H7 (cell line): ENCODE results near the gene MICAL2. TPM values are rescaled to one million over a fixed set of nuclear protein-coding genes. Genes with fewer than 3 reads are reported as not detected.

ENCODE experiments used
- DNase-seq: peaks from one replicate; pipeline ENCODE4 v3.0.0; 2012
- H3K27me3 ChIP-seq: 2 replicates; pipeline ENCODE4 v1.6.0; 2011; ENCODE audit warnings: mild to moderate bottlenecking, low read length; ENCODE audit not compliant: control insufficient read depth, insufficient read depth
- H3K36me3 ChIP-seq: replicated peaks from 2 replicates; pipeline ENCODE4 v1.5.1; 2011; ENCODE audit warnings: low read length; ENCODE audit not compliant: control insufficient read depth, insufficient read depth
- H3K4me3 ChIP-seq: 2 replicates; pipeline ENCODE4 v1.5.1; 2011; ENCODE audit warnings: low read depth, mild to moderate bottlenecking, control low read depth, low read length, moderate library complexity; ENCODE audit not compliant: insufficient read depth
- total RNA-seq: library from RNA; depleted of rRNA; stranded (reverse); fragments of >200 nt; shearing (Covaris generic); gene quantifications from 2 replicates; pipeline ENCODE4 v1.2.3, GENCODE V29; 2014

MICAL2 gene
- total RNA-seq, 1 experiment from 2014 or later: 0.83 TPM

GRCh38 chr11:12088047-12088481 lies 22.3 kb upstream of the MICAL2 start:
- DNase-seq: no peak
- Histone ChIP-seq H3K4me3 (no peak overlapping the region), H3K36me3 (no peaks in the 10 kb centered on the region), H3K27me3 (no peaks in the 10 kb centered on the region)

GRCh38 chr11:12088531-12088930 lies 21.9 kb upstream of the MICAL2 start:
- no peak overlapping the region for H3K4me3 ChIP-seq
- DNase-seq: no peak
- H3K36me3 ChIP-seq: no peaks in the 10 kb centered on the region
- no peaks in the 10 kb centered on the region for H3K27me3 ChIP-seq

GRCh38 chr11:12089041-12089440 lies 21.3 kb upstream of the MICAL2 start:
- Histone ChIP-seq H3K4me3 (no peak overlapping the region), H3K36me3 (no peaks in the 10 kb centered on the region), H3K27me3 (no peaks in the 10 kb centered on the region)
- no peak for DNase-seq

- no peaks in the 10 kb centered on the region for H3K36me3 ChIP-seq
- H3K27me3 ChIP-seq: no peaks in the 10 kb centered on the region
- no peak overlapping the region for H3K4me3 ChIP-seq
- no peak for DNase-seq
Observed at GRCh38 chr11:12089473-12089872, 20.9 kb upstream of the MICAL2 start.

- DNase-seq: no peak
- H3K36me3 ChIP-seq: no peaks in the 10 kb centered on the region
- no peak overlapping the region for H3K4me3 ChIP-seq
- H3K27me3 ChIP-seq: no peaks in the 10 kb centered on the region
Observed at GRCh38 chr11:12090061-12090591, 20.3 kb upstream of the MICAL2 start.

GRCh38 chr11:12090761-12091258 lies 19.6 kb upstream of the MICAL2 start:
- Histone ChIP-seq H3K27me3 (no peaks in the 10 kb centered on the region), H3K36me3 (no peaks in the 10 kb centered on the region), H3K4me3 (no peak overlapping the region)
- no peak for DNase-seq

- Histone ChIP-seq H3K27me3 (no peaks in the 10 kb centered on the region), H3K4me3 (no peak overlapping the region), H3K36me3 (no peaks in the 10 kb centered on the region)
- DNase-seq: no peak
Observed at GRCh38 chr11:12091956-12092558, 18.3 kb upstream of the MICAL2 start.

GRCh38 chr11:12092714-12093113 lies 17.7 kb upstream of the MICAL2 start:
- peak; percentile 41 for DNase-seq
- Histone ChIP-seq H3K4me3 (no peak overlapping the region), H3K27me3 (no peaks in the 10 kb centered on the region), H3K36me3 (no peaks in the 10 kb centered on the region)

- H3K27me3 ChIP-seq: no peaks in the 10 kb centered on the region
- DNase-seq: no peak
- H3K36me3 ChIP-seq: no peaks in the 10 kb centered on the region
- no peak overlapping the region for H3K4me3 ChIP-seq
Observed at GRCh38 chr11:12094872-12095800, 15.3 kb upstream of the MICAL2 start.

- Histone ChIP-seq H3K36me3 (no peaks in the 10 kb centered on the region), H3K27me3 (no peaks in the 10 kb centered on the region; the same call in 1 of the 2 replicates), H3K4me3 (no peak overlapping the region)
- no peak for DNase-seq
Observed at GRCh38 chr11:12097219-12097618, 13.2 kb upstream of the MICAL2 start.

- no peak for DNase-seq
- H3K4me3 ChIP-seq: no peak overlapping the region
- H3K27me3 ChIP-seq: no peaks in the 10 kb centered on the region; the same call in 1 of the 2 replicates
- no peaks in the 10 kb centered on the region for H3K36me3 ChIP-seq
Observed at GRCh38 chr11:12098601-12099000, 11.8 kb upstream of the MICAL2 start.

GRCh38 chr11:12099132-12099873 lies 11.1 kb upstream of the MICAL2 start:
- Histone ChIP-seq H3K36me3 (no peaks in the 10 kb centered on the region), H3K4me3 (no peak overlapping the region), H3K27me3 (no peaks in the 10 kb centered on the region; the same call in 1 of the 2 replicates)
- DNase-seq: no peak

- H3K4me3 ChIP-seq: no peak overlapping the region
- H3K36me3 ChIP-seq: no peaks in the 10 kb centered on the region
- DNase-seq: no peak
- H3K27me3 ChIP-seq: no peaks in the 10 kb centered on the region; the same call in 1 of the 2 replicates
Observed at GRCh38 chr11:12100429-12100828, 10.0 kb upstream of the MICAL2 start.

GRCh38 chr11:12100841-12101242 lies 9.5 kb upstream of the MICAL2 start:
- Histone ChIP-seq H3K27me3 (no peaks in the 10 kb centered on the region; the same call in 1 of the 2 replicates), H3K36me3 (no peaks in the 10 kb centered on the region), H3K4me3 (no peak overlapping the region)
- DNase-seq: no peak
